Measurements from ENCODE around the gene FAM118A. TPM values are rescaled to one million over a fixed set of nuclear protein-coding genes. Genes with fewer than 3 reads are reported as not detected.

Gene FAM118A
- total and polyA plus RNA-seq, 2 experiments from 2014 or later, result 11.9 to 20.3 TPM

DNA sequence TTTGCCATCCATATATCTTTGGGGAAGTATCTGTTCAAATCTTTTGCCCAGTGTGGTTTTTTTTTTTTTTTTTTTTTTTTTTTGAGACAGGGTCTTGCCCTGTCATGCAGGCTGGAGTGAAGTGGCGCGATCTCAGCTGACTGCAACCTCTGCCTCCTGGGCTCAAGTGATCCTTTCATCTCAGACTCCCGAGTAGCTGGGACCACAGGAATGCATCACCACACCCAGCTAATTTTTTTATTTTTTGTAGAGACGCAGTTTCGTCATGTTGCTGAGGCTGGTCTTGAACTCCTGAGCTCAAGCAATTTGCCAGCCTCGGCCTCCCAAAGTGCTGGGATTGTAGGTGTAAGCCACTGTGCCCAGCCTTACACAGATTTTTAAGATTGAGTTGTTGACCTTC lies 4.8 kb upstream of the FAM118A start (continued):
- TF ChIP-seq, protein P1, sequence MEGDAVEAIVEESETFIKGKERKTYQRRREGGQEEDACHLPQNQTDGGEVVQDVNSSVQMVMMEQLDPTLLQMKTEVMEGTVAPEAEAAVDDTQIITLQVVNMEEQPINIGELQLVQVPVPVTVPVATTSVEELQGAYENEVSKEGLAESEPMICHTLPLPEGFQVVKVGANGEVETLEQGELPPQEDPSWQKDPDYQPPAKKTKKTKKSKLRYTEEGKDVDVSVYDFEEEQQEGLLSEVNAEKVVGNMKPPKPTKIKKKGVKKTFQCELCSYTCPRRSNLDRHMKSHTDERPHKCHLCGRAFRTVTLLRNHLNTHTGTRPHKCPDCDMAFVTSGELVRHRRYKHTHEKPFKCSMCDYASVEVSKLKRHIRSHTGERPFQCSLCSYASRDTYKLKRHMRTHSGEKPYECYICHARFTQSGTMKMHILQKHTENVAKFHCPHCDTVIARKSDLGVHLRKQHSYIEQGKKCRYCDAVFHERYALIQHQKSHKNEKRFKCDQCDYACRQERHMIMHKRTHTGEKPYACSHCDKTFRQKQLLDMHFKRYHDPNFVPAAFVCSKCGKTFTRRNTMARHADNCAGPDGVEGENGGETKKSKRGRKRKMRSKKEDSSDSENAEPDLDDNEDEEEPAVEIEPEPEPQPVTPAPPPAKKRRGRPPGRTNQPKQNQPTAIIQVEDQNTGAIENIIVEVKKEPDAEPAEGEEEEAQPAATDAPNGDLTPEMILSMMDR (conservative IDR thresholded peaks at IDR 0.05; ENCODE audit: low read depth in 2 of 2), result no peak
- TF ChIP-seq JUNB (IDR thresholded peaks at IDR 0.05; ENCODE audit: unreplicated experiment) (no peak), POLR2AphosphoS5 (IDR thresholded peaks at IDR 0.05; ENCODE audit: low read depth) (no peak), NANOG (IDR thresholded peaks at IDR 0.05; ENCODE audit: borderline replicate concordance) (no peak)

GRCh38 chr22:45305456-45306075 lies 4.2 kb upstream of the FAM118A start:
- Histone ChIP-seq H3K4me2 (no peak overlapping the region), H3K4me3 (no peak overlapping the region), H3K9me2 (ENCODE audit: insufficient read depth) (0 out of 2 replicates have a peak, but pooled peaks cover 3% of the 10 kb centered on the region), H3K27ac (ENCODE audit: low read depth) (no peak overlapping the region), H3K36me3 (ENCODE audit: insufficient read depth) (no peaks in the 10 kb centered on the region), H3F3A (replicated peaks; ENCODE audit: low read depth) (peaks cover 14% of the 10 kb centered on the region), H2AFZ (no peak overlapping the region), H3K27me3 (ENCODE audit: insufficient read depth) (no peaks in the 10 kb centered on the region; the same call in 1 of the 2 replicates), H3K79me2 (replicated peaks; ENCODE audit: insufficient read depth) (peaks cover 3% of the 10 kb centered on the region), H3K4me1 (ENCODE audit: insufficient read depth) (peaks cover 12% of the 10 kb centered on the region; the same call in 1 of the 2 replicates), H4K20me1 (replicated peaks; ENCODE audit: insufficient read depth) (no peaks in the 10 kb centered on the region)
- Mint-ChIP-seq H3K4me3 (no peak overlapping the region), H3K27ac (no peak overlapping the region), H3K4me1 (peaks cover 11% of the 10 kb centered on the region), H3K9me3 (no peaks in the 10 kb centered on the region), H3K27me3 (ENCODE audit: insufficient read depth, low read depth, poor library complexity) (peaks cover 19% of the 10 kb centered on the region), H3K36me3 (ENCODE audit: low read depth) (no peaks in the 10 kb centered on the region; the same call in 2 of the 3 replicates)
- ATAC-seq (no peak), DNase-seq (ENCODE audit: low spot score) (no peak)
- TF ChIP-seq, protein P2, sequence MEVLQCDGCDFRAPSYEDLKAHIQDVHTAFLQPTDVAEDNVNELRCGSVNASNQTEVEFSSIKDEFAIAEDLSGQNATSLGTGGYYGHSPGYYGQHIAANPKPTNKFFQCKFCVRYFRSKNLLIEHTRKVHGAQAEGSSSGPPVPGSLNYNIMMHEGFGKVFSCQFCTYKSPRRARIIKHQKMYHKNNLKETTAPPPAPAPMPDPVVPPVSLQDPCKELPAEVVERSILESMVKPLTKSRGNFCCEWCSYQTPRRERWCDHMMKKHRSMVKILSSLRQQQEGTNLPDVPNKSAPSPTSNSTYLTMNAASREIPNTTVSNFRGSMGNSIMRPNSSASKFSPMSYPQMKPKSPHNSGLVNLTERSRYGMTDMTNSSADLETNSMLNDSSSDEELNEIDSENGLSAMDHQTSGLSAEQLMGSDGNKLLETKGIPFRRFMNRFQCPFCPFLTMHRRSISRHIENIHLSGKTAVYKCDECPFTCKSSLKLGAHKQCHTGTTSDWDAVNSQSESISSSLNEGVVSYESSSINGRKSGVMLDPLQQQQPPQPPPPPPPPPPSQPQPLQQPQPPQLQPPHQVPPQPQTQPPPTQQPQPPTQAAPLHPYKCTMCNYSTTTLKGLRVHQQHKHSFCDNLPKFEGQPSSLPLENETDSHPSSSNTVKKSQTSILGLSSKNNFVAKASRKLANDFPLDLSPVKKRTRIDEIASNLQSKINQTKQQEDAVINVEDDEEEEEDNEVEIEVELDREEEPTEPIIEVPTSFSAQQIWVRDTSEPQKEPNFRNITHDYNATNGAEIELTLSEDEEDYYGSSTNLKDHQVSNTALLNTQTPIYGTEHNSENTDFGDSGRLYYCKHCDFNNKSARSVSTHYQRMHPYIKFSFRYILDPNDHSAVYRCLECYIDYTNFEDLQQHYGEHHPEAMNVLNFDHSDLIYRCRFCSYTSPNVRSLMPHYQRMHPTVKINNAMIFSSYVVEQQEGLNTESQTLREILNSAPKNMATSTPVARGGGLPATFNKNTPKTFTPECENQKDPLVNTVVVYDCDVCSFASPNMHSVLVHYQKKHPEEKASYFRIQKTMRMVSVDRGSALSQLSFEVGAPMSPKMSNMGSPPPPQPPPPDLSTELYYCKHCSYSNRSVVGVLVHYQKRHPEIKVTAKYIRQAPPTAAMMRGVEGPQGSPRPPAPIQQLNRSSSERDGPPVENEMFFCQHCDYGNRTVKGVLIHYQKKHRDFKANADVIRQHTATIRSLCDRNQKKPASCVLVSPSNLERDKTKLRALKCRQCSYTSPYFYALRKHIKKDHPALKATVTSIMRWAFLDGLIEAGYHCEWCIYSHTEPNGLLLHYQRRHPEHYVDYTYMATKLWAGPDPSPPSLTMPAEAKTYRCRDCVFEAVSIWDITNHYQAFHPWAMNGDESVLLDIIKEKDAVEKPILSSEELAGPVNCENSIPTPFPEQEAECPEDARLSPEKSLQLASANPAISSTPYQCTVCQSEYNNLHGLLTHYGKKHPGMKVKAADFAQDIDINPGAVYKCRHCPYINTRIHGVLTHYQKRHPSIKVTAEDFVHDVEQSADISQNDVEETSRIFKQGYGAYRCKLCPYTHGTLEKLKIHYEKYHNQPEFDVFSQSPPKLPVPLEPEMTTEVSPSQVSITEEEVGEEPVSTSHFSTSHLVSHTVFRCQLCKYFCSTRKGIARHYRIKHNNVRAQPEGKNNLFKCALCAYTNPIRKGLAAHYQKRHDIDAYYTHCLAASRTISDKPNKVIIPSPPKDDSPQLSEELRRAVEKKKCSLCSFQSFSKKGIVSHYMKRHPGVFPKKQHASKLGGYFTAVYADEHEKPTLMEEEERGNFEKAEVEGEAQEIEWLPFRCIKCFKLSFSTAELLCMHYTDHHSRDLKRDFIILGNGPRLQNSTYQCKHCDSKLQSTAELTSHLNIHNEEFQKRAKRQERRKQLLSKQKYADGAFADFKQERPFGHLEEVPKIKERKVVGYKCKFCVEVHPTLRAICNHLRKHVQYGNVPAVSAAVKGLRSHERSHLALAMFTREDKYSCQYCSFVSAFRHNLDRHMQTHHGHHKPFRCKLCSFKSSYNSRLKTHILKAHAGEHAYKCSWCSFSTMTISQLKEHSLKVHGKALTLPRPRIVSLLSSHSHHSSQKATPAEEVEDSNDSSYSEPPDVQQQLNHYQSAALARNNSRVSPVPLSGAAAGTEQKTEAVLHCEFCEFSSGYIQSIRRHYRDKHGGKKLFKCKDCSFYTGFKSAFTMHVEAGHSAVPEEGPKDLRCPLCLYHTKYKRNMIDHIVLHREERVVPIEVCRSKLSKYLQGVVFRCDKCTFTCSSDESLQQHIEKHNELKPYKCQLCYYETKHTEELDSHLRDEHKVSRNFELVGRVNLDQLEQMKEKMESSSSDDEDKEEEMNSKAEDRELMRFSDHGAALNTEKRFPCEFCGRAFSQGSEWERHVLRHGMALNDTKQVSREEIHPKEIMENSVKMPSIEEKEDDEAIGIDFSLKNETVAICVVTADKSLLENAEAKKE (CRISPR knock-in tag; IDR thresholded peaks at IDR 0.05), result no peak
- no peak for TF ChIP-seq NANOG (IDR thresholded peaks at IDR 0.05; ENCODE audit: borderline replicate concordance)
- TF ChIP-seq STAT1 (IDR thresholded peaks at IDR 0.05; ENCODE audit: unreplicated experiment), result no peak
- TF ChIP-seq, protein P3, sequence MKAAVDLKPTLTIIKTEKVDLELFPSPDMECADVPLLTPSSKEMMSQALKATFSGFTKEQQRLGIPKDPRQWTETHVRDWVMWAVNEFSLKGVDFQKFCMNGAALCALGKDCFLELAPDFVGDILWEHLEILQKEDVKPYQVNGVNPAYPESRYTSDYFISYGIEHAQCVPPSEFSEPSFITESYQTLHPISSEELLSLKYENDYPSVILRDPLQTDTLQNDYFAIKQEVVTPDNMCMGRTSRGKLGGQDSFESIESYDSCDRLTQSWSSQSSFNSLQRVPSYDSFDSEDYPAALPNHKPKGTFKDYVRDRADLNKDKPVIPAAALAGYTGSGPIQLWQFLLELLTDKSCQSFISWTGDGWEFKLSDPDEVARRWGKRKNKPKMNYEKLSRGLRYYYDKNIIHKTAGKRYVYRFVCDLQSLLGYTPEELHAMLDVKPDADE (IDR thresholded peaks at IDR 0.05), result no peak
- no peak for TF ChIP-seq CREB1 (CRISPR knock-in tag; IDR thresholded peaks at IDR 0.05; ENCODE audit: low read depth)
- TF ChIP-seq POLR2AphosphoS5 (IDR thresholded peaks at IDR 0.05; ENCODE audit: low read depth), result no peak
- TF ChIP-seq EZH2 (IDR thresholded peaks at IDR 0.05; ENCODE audit: low read depth, unreplicated experiment), result no peak
- no peak for TF ChIP-seq JUNB (IDR thresholded peaks at IDR 0.05; ENCODE audit: unreplicated experiment)
- TF ChIP-seq, protein P4, sequence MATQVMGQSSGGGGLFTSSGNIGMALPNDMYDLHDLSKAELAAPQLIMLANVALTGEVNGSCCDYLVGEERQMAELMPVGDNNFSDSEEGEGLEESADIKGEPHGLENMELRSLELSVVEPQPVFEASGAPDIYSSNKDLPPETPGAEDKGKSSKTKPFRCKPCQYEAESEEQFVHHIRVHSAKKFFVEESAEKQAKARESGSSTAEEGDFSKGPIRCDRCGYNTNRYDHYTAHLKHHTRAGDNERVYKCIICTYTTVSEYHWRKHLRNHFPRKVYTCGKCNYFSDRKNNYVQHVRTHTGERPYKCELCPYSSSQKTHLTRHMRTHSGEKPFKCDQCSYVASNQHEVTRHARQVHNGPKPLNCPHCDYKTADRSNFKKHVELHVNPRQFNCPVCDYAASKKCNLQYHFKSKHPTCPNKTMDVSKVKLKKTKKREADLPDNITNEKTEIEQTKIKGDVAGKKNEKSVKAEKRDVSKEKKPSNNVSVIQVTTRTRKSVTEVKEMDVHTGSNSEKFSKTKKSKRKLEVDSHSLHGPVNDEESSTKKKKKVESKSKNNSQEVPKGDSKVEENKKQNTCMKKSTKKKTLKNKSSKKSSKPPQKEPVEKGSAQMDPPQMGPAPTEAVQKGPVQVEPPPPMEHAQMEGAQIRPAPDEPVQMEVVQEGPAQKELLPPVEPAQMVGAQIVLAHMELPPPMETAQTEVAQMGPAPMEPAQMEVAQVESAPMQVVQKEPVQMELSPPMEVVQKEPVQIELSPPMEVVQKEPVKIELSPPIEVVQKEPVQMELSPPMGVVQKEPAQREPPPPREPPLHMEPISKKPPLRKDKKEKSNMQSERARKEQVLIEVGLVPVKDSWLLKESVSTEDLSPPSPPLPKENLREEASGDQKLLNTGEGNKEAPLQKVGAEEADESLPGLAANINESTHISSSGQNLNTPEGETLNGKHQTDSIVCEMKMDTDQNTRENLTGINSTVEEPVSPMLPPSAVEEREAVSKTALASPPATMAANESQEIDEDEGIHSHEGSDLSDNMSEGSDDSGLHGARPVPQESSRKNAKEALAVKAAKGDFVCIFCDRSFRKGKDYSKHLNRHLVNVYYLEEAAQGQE (IDR thresholded peaks at IDR 0.05; ENCODE audit: unreplicated experiment), result no peak
- TF ChIP-seq ZNF331 (CRISPR knock-in tag; IDR thresholded peaks at IDR 0.05; ENCODE audit: low read depth), result no peak
